ENCODE results near the gene NPHS2.
"Not testable (repeated sequence)": the region's sequence is repeated elsewhere in the genome, so short reads cannot be mapped to it uniquely, and the experiment has no call there.

Gene NPHS2

GRCh38 chr1:179547021-179547535 lies 28.7 kb downstream of the NPHS2 start:
- no peak for DNase-seq

GRCh38 chr1:179545321-179545720 lies 30.4 kb downstream of the NPHS2 start:
- no peak for DNase-seq

- DNase-seq = no peak
Observed at GRCh38 chr1:179541774-179542173, 34.0 kb downstream of the NPHS2 start.

- DNase-seq = no peak
Observed at GRCh38 chr1:179530352-179530751, 45.4 kb downstream of the NPHS2 start.

GRCh38 chr1:179529482-179530195 lies 46.1 kb downstream of the NPHS2 start:
- DNase-seq = no peak

GRCh38 chr1:179518544-179518943 lies 57.2 kb downstream of the NPHS2 start:
- DNase-seq = not testable (repeated sequence)

- DNase-seq = no peak
Observed at GRCh38 chr1:179516976-179517705, 58.6 kb downstream of the NPHS2 start.

GRCh38 chr1:179510038-179510437 lies 65.7 kb downstream of the NPHS2 start:
- no peak for DNase-seq

GRCh38 chr1:179509384-179509783 lies 66.4 kb downstream of the NPHS2 start:
- no peak for DNase-seq

GRCh38 chr1:179506199-179506598 lies 69.5 kb downstream of the NPHS2 start:
- DNase-seq = no peak

Data from hypothalamus (tissue), 51 donors.